HuH-7 (cell line): ENCODE data around the gene SPON1.

Experiments
- DNase-seq: peaks from one replicate; pipeline ENCODE4 v3.0.0; 2011; ENCODE audit warnings: low spot score

The SPON1 gene

GRCh38 chr11:13944016-13944415, 18.5 kb upstream of the SPON1 start:
- DNase-seq, result no peak

GRCh38 chr11:13944911-13945425, 17.6 kb upstream of the SPON1 start:
- DNase-seq, result no peak

- DNase-seq, result no peak
Observed at GRCh38 chr11:13947379-13947778, 15.1 kb upstream of the SPON1 start.

- DNase-seq, result no peak
Observed at GRCh38 chr11:13949876-13950275, 12.6 kb upstream of the SPON1 start.

- no peak for DNase-seq
Observed at GRCh38 chr11:13952221-13952620, 10.3 kb upstream of the SPON1 start.

GRCh38 chr11:13952668-13953067, 9.9 kb upstream of the SPON1 start:
- no peak for DNase-seq

- no peak for DNase-seq
Observed at GRCh38 chr11:13954591-13954990, 7.9 kb upstream of the SPON1 start.

GRCh38 chr11:13955971-13956421, 6.5 kb upstream of the SPON1 start:
- peak; percentile 42 for DNase-seq

GRCh38 chr11:13956988-13957387, 5.5 kb upstream of the SPON1 start:
- no peak for DNase-seq

GRCh38 chr11:13958641-13959400, 3.7 kb upstream of the SPON1 start:
- no peak for DNase-seq

GRCh38 chr11:13962198-13962561, 343 bp upstream of the SPON1 start:
- no peak for DNase-seq

GRCh38 chr11:13963169-13963948, 836 bp downstream of the SPON1 start:
- DNase-seq, result no peak

- no peak for DNase-seq
Observed at GRCh38 chr11:13963949-13964770, 1.6 kb downstream of the SPON1 start.

GRCh38 chr11:13964771-13965074, 2.2 kb downstream of the SPON1 start:
- no peak for DNase-seq

- DNase-seq, result peak; percentile 89
Observed at GRCh38 chr11:13965337-13965736, 2.8 kb downstream of the SPON1 start.

- DNase-seq, result no peak
Observed at GRCh38 chr11:13966013-13966412, 3.5 kb downstream of the SPON1 start.

GRCh38 chr11:13966486-13966885, 4.0 kb downstream of the SPON1 start:
- DNase-seq, result no peak

- DNase-seq, result no peak
Observed at GRCh38 chr11:13970986-13971385, 8.5 kb downstream of the SPON1 start.

GRCh38 chr11:13972043-13972910, 9.8 kb downstream of the SPON1 start:
- DNase-seq, result no peak

- DNase-seq, result no peak
Observed at GRCh38 chr11:13972944-13973343, 10.4 kb downstream of the SPON1 start.

GRCh38 chr11:13974631-13975030, 12.1 kb downstream of the SPON1 start:
- no peak for DNase-seq
